HG03460 (cell line): ENCODE measurements around the gene JAG1.

Experiments
- ATAC-seq: cut with Tn5 transposase; IDR thresholded peaks from one replicate; pipeline ENCODE4 v1.9.1; 2021; ENCODE audit not compliant: unreplicated experiment

Gene JAG1

DNA sequence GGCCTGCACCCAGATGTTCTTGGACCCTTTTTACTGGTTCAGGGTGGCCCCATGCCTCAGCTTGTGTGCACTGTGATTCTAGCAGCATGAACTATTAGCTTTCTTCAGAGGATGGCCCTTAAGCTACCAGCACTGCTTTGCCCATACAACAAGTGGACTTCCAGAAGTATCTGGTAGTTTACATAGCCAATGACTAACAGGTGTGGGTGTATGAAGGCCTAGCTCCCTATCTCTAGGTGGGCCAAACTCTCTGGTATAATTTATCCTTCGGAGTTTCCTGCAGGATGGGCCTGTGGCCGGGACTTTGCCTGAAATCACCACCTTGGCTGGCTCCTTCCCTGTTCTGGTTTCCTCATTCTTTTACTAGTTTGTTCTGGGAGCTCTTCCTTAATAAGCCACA, 26.1 kb upstream of the JAG1 start:
- no peak for ATAC-seq

DNA sequence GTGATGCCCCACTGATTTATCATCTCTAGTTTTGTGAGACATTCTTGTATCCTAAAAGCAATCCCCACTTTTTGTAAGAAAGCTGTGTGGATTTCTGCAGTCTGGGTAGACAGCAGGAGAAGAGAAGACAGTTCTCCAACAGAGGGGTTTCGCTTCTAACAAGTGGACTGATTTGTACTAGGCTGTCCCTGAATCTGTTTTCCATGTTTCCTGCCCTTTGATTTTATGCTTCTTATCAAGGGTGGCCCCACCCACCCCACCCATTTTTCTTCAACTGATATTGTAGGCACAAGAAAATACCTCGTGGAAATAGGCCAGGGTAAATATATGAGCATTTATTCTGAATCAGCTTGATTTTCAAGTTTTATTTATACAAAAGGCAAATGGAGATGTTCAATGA, 25.7 kb upstream of the JAG1 start:
- ATAC-seq = no peak

DNA sequence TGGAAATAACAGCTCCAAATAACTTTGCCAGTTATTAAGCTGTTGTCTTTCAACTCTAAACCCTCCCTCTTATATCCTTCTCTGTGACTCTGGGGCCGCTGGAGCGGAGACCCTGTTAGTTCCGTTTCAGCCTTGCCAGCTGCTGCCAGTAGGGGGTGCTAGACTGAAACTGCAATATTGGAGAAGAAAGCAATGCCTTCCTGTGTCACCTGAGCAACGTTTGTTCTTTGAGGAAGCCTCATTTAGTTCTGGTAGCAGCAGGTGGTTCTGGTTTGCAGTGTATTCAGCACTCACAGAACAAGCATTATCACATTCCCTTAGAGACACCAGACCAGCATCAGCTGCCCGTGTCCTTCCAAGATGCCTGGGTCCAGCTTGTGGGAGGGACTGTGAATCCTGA, 22.9 kb upstream of the JAG1 start:
- ATAC-seq = no peak

DNA sequence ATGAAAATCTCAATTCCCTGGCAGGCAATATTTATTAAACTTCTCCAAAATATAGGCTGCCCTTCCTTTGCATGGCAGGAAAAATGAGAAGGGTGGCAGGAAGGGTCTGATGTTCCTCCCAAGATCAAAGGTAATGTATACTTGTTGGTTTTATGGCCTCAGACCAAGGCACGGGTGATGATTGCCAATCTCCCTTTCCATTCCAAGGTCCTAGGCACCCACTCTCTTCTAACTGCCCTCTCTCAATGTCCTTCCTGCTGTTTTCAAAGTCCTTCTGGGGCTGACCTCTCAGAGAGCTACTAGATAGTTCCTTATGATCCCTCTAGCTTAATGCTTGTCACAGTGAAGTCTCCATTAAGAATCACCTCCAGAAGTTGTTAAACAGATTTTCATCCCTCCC, 15.6 kb upstream of the JAG1 start:
- ATAC-seq = no peak

DNA sequence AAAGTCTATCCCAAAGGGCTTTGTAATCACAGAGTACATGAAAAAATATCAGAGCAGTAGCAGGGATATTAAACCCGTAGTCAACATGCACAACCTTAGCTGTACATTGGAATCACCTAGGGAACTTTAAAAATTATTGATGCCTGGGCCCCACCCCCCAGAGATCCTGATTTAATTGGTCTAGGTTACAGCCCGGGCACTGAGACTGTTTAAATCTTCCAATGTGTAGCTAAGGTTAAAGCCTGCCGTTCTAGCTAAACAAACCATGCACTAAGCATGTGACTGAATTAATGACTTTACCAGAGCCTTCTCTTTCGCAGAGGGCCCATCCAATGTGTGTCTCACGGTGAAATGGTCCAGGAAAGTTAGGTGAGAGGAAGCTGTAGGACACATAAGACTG, 14.1 kb upstream of the JAG1 start:
- no peak for ATAC-seq

DNA sequence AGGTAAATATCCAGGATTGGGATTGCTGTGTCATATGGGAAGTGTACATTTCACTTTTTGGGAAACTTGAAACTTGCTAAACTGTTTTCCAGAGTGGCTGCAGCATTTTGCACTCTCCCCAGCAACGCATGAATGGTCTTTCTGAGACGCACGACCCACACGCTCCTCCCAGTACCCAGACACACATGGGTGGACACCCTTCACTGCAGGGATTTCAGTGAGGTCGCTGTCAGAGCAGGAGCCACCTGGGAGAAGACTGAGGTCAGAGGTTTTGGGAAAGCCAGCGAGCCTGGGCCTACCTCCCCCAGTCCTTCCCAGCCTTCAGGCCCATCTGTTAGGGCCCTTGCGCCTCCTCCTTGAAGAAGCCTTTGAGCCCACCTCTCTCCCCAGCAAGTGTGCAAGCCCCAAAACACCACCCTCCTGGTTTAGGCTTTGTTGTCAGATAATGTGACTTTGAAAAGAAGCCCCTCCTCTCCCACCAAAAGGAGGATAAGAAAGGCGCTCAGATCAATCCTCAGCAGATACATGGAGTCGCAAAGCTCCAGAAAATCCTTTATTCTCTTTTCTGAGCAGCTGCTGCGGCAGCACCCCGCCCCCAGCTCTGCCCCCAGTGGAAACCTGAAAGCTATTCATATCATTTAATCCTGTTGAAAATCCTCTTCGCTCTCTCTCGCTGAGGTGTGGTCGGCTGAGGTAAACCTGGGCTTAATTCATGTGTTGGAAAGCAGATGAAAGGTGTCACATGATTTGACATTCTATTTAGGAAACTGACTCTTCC, 12.7 kb upstream of the JAG1 start:
- ATAC-seq = no peak

DNA sequence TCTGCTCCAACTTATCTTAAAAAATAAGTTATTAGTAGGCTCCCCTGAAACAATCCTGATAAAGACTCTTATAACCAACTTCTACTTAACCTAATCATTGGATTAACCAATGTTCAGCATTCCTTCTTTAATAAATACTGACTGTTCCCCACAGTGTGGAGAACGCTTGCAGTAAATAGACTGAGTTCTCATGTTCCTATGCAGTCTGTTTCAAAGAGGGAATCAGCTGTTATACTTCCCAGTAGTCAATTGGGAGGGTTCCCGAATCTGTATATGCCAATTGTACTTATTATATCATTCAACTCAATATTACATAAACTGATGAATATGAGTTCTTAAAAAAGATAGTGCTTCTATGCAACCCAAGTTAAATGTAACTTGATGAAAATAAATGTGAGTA, 9.7 kb upstream of the JAG1 start:
- no peak for ATAC-seq

DNA sequence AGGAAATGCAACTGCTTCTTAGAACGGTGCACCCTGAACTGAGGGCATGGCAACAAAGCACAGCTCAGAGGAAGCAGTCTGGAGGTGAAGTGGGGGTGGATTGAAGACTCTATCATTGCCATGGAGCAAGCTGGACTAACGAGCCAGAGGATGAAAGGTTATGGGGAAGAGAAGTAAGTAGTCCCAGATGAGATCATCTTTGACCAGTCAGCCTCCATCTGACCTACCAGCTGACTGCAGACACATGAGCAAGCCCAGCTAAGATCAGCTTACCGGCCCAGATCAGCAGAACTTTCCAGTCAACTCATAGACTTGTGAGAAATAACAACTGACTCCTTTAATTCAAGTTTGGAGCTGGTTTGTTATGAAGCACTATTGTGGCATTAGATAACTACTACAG, 9.1 kb upstream of the JAG1 start:
- no peak for ATAC-seq

DNA sequence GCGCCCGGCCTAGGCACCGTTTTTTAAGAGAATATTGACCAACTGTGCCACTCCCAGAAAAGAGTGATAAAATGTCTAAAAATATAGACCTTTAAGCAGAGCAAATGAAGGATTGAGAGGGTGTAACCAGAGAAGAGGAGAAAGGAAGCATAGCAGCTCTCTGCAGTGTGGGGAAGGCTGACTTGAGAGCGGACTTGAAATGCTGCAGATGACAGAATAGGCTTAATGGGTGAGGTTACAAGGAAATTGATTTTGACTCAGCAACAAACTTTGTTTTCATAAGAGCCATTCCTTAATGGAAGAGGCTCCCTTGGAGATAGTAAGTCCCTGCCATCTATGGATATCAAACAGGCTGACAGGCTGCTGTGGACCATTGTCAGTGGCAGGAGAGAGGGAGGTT, 7.7 kb upstream of the JAG1 start:
- ATAC-seq = no peak

DNA sequence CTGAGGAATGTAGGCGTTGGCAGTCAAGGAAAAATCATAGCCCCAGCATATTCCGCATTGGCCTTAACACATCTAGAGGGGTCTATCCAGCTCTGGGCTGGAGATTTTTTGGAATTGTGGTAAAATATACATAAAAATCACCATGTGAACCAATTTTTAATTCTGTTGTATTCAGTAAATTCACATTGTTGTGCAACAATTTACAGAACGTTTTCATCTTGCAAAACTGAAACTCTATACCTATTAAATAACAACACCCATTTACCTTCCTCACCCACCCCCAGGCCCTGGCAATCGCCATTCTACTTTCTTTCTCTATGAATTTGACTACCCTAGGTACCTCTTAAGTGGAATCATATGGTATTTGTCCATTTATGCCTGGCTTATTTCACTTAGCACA, 6.8 kb upstream of the JAG1 start:
- ATAC-seq = no peak

DNA sequence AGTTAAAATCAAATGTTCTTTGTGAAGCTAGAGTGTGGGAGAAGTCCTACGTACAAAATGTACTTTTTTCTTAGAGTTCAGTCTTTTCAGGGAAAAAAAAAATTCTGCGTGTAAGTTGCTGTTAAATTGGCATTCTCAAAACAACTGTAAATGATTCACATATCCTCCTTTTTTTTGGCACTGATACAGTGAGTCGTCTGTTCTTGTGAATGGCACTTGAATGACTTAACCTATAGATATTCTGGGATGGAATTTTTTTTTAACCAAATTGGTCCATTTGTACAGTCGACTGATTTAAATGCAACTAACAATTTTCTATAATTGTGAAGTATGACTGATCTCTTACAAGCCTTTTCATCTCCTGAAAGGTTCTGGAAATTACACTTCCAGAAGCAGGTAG, 5.5 kb upstream of the JAG1 start:
- ATAC-seq = no peak

DNA sequence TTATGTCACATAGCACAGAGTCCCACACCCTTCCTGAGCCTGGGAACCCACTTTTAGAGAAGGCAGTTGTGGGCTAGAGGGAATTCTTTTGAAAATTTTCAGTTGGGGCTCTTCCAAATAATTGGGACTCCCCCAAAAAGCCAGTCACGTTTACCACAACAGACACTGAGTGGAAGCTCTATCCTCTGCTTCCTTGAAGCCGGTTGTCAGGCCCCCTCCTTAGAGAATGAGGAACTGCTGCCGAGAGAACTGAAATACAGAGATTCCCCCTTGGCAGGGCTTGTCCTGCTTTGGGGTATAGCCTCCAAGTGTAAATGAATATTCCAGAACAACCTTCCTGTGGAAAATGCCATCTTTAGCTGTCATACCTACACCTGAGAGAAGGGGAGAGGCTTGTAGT, 2.7 kb upstream of the JAG1 start:
- ATAC-seq = no peak

DNA sequence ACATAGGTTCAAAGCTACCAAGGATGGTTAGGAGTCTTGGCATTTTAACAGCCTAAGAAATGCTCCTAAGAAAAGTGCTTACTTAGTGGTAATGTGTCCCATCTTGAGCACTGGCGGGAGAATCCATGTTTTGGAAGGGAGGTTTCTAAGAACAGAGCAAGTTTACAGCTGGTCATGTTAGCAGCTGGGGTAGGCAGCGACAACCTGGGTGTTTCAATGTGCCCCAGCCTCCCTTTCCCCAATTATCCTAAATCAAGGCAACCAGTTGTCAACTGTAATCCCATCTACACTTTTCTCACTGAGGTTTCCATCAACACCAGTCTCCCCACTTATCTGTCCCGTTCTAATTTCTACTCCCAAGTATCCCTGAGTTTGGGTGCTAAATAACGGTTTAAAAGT, 1.6 kb upstream of the JAG1 start:
- ATAC-seq = no peak

DNA sequence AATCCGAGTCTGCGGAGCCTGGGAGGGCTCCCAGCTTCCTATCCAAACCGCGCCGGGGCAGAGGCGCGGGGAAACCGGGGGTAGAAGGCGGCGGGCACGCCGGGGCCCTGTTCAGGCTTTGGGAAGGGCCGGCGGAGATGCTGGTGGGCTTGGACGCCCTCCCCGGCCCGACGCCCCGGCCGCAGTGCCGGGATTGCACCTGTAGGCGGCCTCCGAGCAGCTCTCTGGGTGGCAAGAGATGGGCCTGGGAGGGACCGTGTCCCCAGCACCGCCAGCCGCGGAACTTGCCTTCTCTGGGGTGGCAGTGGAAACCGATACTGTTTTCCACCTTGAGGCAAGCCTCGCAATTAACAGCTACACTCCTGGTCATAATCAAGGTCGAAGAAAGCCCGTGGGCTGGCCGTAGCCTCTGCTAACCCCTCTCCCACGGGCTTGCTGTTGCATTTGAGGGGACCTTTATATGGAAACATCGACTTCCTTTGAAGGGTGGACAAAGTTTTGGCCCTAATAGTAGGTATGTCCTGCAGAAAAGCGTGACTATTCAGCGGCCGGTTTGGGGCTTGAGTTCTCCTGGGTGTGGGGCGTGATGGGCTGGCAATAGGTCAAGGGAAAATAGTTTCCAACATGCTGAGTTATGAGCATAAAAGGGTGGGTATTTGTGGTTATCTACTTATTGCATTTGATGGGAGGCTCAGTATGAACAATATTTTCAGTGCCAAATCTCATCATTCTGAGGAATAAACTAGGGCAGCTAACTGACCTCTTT, 1.1 kb upstream of the JAG1 start:
- ATAC-seq = peak; percentile 39

DNA sequence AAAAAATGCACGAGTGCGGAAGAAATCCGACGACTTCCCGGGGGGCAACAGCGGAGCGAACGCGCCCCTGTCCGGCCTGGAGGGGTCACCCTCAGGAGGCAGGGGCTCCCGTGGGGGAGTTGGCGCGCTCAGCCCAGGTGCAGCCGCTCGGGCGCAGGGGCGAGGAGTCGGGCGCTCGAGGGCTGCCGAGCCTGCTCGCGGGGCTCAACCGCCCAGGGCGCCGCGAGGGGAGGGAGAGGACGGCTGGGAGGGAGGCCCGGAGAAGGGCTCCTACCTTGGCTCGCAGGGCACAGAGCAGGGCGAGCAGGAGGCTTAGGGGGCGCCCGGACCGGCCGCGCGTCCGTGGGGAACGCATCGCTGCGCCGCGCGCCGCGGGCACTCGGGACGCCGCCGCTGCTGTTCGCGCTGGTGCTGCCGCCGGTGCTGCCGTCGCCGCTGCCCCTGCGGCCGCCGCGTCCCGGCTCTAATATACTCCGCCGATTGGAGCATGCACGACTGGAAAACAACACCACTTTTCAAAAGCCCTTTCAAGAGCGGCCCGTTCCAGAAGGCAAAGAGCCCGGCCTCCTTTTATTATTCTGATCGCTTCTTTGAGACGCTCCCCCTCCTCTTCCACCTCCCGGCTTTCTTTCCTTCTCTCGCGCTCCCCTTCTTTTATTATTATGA, 490 bp downstream of the JAG1 start:
- ATAC-seq = no peak

DNA sequence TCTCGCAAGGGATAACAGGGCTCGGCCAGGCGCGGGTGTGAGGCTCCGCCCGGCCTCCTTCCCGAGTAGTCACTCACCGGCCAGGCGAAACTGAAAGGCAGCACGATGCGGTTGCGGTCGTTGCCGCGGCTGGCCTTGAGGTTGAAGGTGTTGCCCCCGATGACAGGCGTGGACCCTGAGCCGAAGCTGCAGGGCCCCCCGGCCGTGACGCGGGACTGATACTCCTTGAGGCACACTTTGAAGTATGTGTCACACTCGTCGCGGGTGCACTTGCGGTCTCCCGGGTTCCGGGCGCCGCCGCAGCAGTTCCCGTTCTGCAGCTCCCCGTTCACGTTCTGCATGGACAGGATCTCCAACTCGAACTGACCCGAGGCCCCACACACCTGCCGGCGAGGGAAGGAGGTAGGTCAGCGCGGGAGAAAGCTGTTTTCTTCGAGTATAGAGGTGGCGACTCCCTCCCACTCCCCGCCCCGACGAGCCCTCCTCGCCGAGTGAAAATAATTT, 1.1 kb downstream of the JAG1 start:
- ATAC-seq = no peak

DNA sequence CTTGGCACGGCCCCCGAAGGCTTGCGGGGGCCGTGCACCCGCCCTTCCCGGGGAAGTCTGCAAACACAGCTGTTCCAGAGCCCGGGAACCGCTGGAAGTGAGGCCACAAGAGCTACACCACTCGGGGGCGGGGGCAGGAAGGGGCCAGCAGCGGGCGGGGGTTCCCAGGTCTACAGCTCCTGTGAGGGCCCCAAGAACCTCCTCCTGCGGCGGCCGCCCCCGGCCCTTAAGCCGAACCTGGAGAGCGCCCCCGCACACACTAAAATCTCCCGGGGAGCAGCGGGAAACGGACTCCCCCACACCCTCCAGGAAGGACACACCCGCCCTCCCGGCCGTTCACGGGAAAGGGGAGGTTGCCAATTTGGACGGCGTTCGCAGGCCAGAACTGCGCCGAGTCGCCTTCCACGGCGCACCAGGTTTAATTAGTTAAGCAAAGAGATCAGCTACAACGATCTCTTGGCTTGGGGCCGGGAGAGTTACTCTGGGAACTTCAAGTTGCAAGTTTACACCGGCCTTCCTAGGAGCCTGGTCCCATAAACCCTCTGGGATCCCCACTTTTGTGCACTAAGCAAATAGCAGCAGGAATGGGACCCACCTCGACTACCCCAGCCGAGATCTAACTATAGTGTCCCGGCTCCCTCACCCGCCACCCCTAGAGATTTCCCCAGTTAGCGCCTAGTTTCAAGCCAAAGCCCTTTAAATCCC, 1.7 kb downstream of the JAG1 start:
- no peak for ATAC-seq

DNA sequence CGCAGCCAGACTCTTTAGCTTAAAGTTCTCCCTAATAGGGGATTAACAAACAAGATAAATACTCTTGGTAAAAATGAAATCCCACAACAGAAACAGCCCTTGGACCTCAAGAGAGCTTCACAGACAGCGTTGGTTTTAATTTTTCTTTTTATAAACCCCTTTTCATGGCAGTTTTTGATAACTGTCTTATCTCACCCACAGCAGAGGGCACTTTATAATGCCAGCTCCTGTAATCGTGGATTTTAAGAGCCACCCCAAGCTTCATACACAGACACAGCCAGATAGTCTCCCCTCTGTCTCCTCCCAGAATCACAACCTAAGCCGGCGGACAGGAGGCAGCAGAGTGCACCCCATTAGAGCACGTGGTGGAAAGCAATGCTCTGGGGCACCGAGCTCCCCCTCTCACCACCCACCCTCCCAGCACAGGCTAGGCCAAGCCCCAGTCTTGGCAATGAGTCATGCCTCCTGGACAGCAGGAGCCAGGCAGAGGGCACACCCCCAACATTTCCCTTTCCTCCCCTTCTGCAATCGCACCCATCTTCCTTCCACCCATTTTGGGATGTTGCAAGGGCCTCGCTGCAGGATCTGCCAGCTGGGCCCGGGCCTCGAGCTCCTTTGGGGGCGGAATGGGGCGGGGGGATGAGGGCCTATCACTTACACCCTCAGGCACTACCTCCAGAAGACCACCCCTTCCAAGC, 2.4 kb downstream of the JAG1 start:
- peak; percentile 31 for ATAC-seq

DNA sequence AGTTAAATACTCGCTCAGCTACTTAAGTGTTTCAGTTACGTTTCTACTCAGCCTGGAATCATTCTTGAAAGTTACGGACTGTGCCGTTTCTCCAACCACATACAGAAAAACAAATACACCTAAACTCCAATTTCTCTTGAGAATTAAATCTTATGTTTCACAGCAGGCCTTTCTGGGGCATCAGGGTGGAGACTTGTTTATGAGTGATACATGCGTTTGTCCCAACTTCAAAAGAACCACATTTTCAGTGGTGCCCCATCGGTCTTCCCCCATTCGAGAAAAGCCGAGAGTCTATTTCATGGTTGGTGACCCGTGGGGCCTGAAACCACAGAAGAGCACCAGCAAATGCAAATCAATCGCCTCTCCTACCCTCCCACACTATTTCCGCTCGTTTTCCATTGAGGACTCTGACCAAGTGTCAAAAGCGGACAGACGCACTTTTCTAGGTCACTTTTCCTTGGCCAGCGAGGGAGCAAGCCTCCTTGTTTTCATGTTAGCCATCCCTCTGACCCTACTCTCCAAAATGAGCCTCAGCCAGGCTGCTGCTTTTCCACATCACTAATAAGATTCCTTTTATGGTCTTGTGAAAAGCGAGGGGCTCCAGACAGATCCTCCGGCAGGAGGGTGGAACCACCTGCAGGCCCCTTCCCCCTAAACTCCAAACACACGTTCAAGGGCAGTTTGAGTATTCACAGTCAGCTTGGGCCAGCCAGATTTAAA, 3.1 kb downstream of the JAG1 start:
- peak; percentile 26 for ATAC-seq

DNA sequence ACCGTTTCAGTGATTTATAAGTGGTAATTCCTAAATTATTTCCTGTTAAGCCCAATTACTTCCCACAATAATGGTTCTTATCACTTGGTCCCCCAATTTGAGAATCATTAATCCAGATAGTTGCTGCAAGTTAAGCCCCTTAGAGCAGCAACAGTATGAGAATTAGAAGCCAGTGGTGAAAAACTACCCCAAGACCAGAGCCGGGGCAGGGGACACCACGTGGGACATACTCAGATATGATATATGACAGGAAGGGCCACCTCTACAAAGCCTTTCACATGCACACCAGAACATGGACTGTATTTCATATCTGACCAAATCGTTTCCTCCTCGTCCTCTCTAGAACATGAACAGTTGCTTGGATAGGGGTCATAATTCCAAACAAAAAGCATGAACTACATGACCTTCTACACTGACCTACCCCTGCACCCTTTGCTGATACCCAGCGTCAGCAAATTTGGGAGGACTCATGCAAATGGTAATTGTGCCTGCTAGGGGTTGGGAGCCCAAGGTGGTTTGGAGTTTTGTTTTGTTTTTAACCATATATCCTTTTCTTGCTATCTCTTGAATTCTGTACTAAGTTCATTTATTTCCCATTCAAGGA, 3.9 kb downstream of the JAG1 start:
- no peak for ATAC-seq
